Esophagus squamous epithelium (tissue), 4 donors: ENCODE data around the gene FYTTD1.

Experiments
- POLR2A ChIP-seq, 4 donors: fragments of 450-650 bp; IDR thresholded peaks; one replicate each; pipeline ENCODE4 v1.6.1; 2017; ENCODE audit warnings: antibody characterized with exemption in 4 of 4, mild to moderate bottlenecking in 4 of 4, moderate library complexity in 3 of 4
- TF ChIP-seq, protein P1 (sequence below), 6 experiments: fragments of 450-650 bp in 4 of 6; fragments of 200-600 bp in 2 of 6; sonication (generic) in 2 of 6; IDR thresholded peaks; one replicate each; pipeline ENCODE4 v1.5.1; 2016 to 2019; ENCODE audit warnings: antibody characterized with exemption in 6 of 6, mild to moderate bottlenecking in 4 of 6, moderate library complexity in 4 of 6

DNA sequence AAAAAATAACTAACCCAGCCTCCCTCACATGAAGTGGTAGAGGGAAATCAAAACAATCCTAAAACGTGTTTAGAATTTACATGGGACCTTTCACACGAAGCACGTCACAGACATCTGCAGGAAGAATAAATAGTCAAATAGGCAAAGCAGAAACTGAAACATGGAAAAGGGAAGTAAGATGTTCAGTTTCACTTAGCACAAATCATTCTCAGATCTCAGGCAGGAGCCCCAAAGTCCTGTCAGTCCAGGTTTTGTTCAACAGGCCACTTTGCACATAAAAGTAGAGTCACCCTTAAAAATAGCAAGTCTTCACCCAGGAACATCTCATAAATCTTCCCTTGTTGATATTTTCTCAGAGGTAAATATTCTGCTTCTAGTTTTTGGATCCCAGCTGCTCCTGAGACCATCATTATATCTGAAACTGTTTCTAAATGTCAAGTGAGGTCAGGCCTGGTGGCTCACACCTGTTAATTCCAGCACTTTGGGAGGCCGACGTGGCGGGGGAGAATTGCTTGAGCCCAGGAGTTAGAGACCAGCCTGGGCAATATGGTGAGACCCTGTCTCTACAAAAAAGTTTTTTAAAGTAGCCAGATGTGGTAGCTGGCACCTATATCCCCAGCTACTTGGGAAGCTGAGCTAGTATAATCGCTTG is 14.9 kb upstream of the FYTTD1 start:
- TF ChIP-seq, protein P1, sequence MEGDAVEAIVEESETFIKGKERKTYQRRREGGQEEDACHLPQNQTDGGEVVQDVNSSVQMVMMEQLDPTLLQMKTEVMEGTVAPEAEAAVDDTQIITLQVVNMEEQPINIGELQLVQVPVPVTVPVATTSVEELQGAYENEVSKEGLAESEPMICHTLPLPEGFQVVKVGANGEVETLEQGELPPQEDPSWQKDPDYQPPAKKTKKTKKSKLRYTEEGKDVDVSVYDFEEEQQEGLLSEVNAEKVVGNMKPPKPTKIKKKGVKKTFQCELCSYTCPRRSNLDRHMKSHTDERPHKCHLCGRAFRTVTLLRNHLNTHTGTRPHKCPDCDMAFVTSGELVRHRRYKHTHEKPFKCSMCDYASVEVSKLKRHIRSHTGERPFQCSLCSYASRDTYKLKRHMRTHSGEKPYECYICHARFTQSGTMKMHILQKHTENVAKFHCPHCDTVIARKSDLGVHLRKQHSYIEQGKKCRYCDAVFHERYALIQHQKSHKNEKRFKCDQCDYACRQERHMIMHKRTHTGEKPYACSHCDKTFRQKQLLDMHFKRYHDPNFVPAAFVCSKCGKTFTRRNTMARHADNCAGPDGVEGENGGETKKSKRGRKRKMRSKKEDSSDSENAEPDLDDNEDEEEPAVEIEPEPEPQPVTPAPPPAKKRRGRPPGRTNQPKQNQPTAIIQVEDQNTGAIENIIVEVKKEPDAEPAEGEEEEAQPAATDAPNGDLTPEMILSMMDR (IDR thresholded peaks at IDR 0.05), result no peak
- peak in 1 of 4 donors; percentile 14 for TF ChIP-seq POLR2A (IDR thresholded peaks at IDR 0.05)
